ENCODE results near the gene GSTT2.

The GSTT2 gene

GRCh38 chr22:24009227-24010017 is 29.5 kb downstream of the GSTT2 start:
- DNase-seq = no peak

GRCh38 chr22:24010018-24010391 is 30.1 kb downstream of the GSTT2 start:
- no peak for DNase-seq

DNA sequence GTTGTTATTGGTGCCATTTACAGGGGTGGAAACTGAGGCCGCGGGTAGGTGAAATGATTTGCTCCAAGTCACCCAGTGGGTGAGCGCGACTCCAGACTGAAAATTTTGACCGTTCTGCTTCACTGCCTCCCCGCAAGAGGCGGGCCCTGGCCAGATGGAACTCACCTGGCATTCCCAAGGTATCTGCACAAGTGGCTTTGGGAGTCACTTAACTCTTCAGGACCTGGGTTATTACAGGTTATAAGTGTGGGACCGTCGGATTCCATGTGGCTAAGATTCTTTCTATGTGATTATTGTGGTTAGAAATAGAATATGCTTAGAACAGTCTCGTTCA is 31.8 kb downstream of the GSTT2 start:
- no peak for DNase-seq

DNA sequence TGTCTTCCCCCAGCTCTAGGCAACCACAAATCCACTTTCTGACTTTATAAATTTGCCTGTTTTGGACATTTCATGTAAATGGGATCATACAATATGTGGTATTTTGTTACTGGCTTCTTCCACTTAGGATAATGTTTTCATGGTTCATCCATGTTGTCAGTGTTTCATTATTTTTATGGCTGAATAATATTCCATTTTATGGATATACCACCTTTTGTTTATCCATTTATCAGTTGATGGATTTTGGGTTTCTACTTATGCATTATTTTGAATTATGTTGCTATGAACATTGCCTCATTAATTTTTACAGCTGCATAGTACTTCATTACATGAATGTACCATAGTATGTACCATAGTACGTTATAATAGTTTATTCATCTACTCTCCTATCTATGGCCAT is 36.2 kb downstream of the GSTT2 start:
- no peak for DNase-seq

DNA sequence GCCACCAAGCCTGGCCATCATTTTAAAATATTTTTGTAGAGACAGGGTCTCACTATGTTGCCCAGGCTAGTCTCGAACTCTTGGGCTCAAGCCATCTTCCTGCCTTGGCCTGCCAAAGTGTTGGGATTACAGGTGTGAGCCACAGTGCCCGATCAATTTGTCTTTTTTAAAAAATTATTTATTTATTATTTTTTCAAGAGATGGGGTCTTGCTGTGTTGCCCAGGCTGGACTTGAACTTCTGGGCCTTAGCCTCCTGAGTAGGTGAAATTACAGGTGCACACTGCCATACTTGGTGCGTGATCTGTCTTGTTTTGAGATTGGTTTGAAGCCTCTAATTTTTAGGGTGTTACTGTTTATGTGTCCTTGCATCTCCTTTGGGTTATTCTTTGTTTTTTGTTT is 41.4 kb downstream of the GSTT2 start:
- DNase-seq = no peak

DNA sequence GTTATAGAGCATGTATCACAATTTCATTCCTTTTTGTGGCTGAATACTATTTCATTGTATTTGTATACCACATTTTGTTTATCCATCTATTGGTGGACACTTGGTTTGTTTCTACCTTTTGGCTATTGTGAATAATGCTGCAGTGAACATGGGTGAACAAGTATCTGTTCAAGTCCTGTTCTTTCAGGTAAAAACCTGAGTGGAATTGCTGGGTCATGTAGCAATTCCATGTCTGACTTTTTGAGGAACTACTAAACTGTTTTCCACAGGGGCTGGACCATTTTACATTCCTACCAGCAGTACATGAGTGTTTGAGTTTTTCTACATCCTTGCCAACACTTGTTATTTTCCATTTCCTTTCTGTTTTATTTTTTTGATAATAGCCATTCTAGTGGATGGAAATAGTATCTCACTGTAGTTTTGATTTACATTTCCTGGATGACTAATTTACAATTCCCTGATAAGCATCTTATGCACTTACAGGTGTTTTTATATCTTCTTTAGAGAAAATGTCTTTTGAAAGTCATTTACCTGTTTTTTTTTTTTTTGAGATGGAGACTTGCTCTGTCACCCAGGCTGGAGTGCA is 43.4 kb downstream of the GSTT2 start:
- no peak for DNase-seq

GRCh38 chr22:24024354-24024753 is 44.4 kb downstream of the GSTT2 start:
- DNase-seq = no peak

DNA sequence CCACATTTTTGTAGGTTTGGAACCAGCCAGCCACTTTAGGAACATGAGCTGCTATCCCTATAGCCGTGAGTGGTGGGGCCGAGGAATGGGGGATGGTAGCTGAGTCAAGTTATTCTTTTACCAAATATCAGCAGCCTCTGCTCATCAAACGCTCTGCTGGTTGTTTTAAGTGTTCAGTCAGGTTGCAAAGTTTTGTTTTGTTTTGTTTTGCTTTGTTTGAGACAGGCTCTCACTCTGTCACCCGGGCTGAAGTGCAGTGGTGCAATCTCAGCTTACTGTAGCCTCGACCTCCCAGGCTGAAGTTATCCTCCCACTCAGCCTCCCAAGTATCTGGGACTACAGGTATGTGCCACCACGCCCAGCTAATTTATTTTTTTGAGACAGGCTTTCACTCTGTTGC is 45.5 kb downstream of the GSTT2 start:
- no peak for DNase-seq

GRCh38 chr22:24026056-24026455 is 46.1 kb downstream of the GSTT2 start:
- no peak for DNase-seq

DNA sequence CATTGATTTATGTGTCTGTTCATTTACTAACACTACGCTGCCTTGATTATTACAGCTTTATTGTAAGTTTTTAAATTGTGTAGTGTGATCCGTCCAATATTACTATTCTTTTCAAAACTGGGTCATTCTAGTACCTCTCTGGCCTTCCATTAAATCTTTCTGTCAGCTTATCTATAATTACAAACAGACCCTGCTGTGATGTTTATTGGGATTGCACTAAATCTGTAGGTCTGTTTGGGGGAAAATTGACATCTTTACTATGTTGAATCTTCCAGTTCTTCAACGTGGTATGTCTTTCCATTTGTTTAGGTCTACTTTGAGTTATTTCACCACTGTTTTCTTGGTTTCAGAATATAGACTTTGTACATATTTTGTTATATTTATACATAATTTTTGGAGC is 46.8 kb downstream of the GSTT2 start:
- no peak for DNase-seq

DNA sequence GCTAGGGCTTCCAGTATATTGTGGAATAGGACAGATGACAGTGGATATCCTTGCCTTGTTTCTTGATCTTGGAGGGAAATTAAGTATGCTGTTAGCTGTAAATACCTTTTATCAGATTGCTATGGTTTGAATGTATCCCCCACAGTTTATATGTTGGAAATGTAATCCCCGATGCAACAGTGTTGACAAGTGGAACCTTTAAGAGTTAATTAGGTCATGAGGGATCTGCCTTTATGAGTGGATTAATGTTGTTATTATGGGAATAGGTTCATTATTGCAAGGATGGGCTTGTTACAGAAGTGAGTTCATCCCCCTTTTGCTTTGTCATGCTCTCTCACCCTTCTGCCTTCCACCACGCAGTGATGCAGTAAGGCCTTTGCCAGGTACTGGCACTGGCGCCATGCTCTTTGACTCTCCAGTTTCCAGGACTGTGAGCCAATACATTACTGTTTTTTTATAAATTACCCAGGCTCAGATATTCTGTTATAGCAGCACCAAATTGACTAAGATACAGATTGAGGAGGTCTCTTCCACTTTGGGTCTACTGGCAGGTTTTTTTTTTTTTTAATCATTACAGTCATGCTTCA is 47.5 kb downstream of the GSTT2 start:
- DNase-seq = no peak

DNA sequence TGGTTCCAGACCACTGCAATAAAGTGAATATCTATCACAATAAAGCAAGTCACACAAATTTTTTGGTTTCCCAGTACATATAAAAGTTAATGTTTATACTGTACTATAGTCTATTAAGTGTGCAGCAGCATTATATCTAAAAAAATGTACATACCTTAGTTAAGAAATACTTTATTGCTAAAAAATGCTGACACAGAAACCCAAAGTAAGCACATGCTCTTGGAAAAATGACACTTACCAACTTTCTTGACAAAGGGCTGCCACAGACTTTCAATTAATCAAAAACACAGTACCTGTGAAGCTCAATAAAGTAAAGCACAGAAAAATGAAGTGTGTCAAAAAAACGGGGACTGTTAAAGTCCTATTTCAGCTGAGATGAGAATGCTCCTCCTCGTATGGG is 48.1 kb downstream of the GSTT2 start:
- no peak for DNase-seq

DNA sequence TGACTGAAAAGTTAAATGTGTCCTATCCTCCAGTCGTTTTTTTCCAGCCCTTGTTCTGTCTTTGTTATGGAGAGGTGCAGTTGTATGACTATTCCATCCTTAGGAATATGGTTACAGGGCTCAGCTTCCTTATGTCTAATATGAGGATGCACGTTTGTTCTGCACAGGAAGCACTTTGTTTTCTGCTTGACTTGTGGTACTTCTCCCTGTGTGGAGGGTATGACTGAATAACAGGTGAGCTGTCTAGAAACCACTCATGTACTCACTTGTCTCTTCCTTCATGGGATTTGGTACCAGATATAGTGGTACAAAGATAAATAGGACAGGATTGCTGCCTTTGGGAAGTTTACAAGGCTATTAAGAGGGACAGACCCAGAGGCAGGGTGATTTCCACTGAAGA is 48.6 kb downstream of the GSTT2 start:
- DNase-seq = no peak

DNA sequence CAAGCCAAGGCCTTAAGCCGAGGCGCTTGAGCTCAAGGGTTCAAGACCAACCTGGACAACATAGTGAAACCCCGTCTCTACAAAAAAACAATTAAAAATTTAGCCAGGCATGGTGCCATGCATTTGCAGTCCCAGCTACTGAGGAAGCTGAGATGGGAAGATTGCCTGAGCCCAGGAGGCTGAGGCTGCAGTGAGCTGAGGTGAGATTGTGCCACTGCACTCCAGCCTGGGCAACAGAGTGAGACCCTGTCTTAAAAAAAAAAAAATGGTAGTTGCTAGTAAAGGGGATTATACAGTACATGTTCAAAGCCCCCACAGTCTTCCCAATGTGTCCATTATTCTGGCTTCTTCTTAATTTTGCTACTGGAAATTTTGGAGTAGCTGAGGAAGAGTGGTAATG is 49.4 kb downstream of the GSTT2 start:
- no peak for DNase-seq

GRCh38 chr22:24030186-24030702 is 50.3 kb downstream of the GSTT2 start:
- no peak for DNase-seq
